Upper lobe of left lung (tissue), 6 donors: Measurements from ENCODE around the gene ZNF438. TPM values are rescaled to one million over a fixed set of nuclear protein-coding genes. Genes with fewer than 3 reads are reported as not detected.
"Not testable (repeated sequence)": the region's sequence is repeated elsewhere in the genome, so short reads cannot be mapped to it uniquely, and the experiment has no call there.

ENCODE experiments used
- ATAC-seq, 2 donors: fragments of 200-7000 bp; cut with Tn5 transposase; one replicate each; pipeline ENCODE4 v1.9.1; 2022; ENCODE audit warnings: mild to moderate bottlenecking in 2 of 2, moderate library complexity in 2 of 2; ENCODE audit not compliant: low FRiP score in 2 of 2
- DNase-seq, 2 donors: peaks; one replicate each; pipeline ENCODE4 v3.0.0-alpha.2; 2019 to 2020
- H3K27ac ChIP-seq, 4 donors: fragments of 200-600 bp; sonication (generic); one replicate each; pipeline ENCODE4 v1.5.1; 2016 to 2019
- H3K27me3 ChIP-seq, 4 donors: fragments of 200-600 bp; sonication (generic); one replicate each; pipeline ENCODE4 v1.5.1; 2017 to 2019
- H3K36me3 ChIP-seq, 4 donors: fragments of 200-600 bp; sonication (generic); one replicate each; pipeline ENCODE4 v1.5.1; 2016 to 2019
- H3K4me1 ChIP-seq, 4 donors: fragments of 200-600 bp; sonication (generic); one replicate each; pipeline ENCODE4 v1.5.1; 2018 to 2019
- H3K4me3 ChIP-seq, 4 donors: fragments of 200-600 bp; sonication (generic); one replicate each; pipeline ENCODE4 v1.5.1; 2017 to 2019; ENCODE audit warnings: mild to moderate bottlenecking in 2 of 4, moderate library complexity in 1 of 4
- H3K9me3 ChIP-seq, 4 donors: fragments of 200-600 bp; sonication (generic); one replicate each; pipeline ENCODE4 v1.5.1; 2018 to 2019
- CTCF ChIP-seq, 6 experiments: fragments of 450-650 bp in 4 of 6; fragments of 200-600 bp in 2 of 6; sonication (generic) in 2 of 6; IDR thresholded peaks; one replicate each; pipeline ENCODE4 v1.5.1; 2016 to 2019; ENCODE audit warnings: antibody characterized with exemption in 6 of 6
- EP300 ChIP-seq, 4 donors: sonication (generic); formaldehyde crosslinking; IDR thresholded peaks; one replicate each; pipeline ENCODE4 v1.5.1; 2017; ENCODE audit warnings: antibody characterized with exemption in 4 of 4, control low read depth in 2 of 4
- POLR2A ChIP-seq, 4 donors: fragments of 450-650 bp; IDR thresholded peaks; one replicate each; pipeline ENCODE4 v1.5.1; 2016 to 2017; ENCODE audit warnings: antibody characterized with exemption in 4 of 4, mild to moderate bottlenecking in 2 of 4
- POLR2AphosphoS5 ChIP-seq, 2 donors: sonication (generic); formaldehyde crosslinking; IDR thresholded peaks; one replicate each; pipeline ENCODE4 v1.5.1; 2017; ENCODE audit warnings: antibody characterized with exemption in 2 of 2
- WGBS, 2 donors: methylation state at CpG; one replicate each; pipeline ENCODE4 v1.1.5; 2017 to 2018; 5-methylcytosine and 5-hydroxymethylcytosine counted together
- total RNA-seq, 6 donors: library from RNA; depleted of rRNA in 4 of 6; stranded (reverse); fragments of >200 nt in 4 of 6; gene quantifications; one replicate each; pipeline versions ENCODE4 v1.1.0 to v1.2.1, GENCODE V29; 2016 to 2021
- donor health status: DM: no; HTN: no; CAD: no; lungs with moderate emphysema.
- donor health status: DM: no; HTN: yes; CAD: no; lungs with severe emphysema.

The ZNF438 gene
- total RNA-seq, 6 donors from 2014 or later: 10.5 to 25.1 (median 13.7) TPM

- Histone ChIP-seq H3K27me3 (no peaks in the 10 kb centered on the region), H3K27ac (no peak overlapping the region), H3K4me1 (peaks cover 0 to 5% (median 0%) of the 10 kb centered on the region in 4 donors), H3K36me3 (no peaks in the 10 kb centered on the region), H3K4me3 (no peak overlapping the region), H3K9me3 (no peaks in the 10 kb centered on the region)
- TF ChIP-seq EP300 (IDR thresholded peaks at IDR 0.05): no peak
- TF ChIP-seq POLR2A (IDR thresholded peaks at IDR 0.05): no peak
- no peak for TF ChIP-seq CTCF (IDR thresholded peaks at IDR 0.05)
- TF ChIP-seq POLR2AphosphoS5 (IDR thresholded peaks at IDR 0.05): no peak
- DNase-seq (no peak), ATAC-seq (no peak)
- WGBS, 2 donors: 86 to 94% methylated on average over 10 to 13 of the region's 14 CpGs
Measured at GRCh38 chr10:30798646-30799185, 232.9 kb downstream of the ZNF438 start.

- not testable (repeated sequence) for H3K4me3 ChIP-seq, H3K27ac ChIP-seq, H3K9me3 ChIP-seq, H3K36me3 ChIP-seq, DNase-seq, H3K27me3 ChIP-seq, ATAC-seq, H3K4me1 ChIP-seq
- WGBS, 2 donors: 90 to 94% methylated on average over 4 of the region's 4 CpGs
Measured at GRCh38 chr10:30795024-30795423, 236.6 kb downstream of the ZNF438 start.
